Upper lobe of left lung (tissue), 4 donors: Measurements from ENCODE around the gene OR10A7.

Experiments used
- CTCF ChIP-seq, 6 experiments: fragments of 450-650 bp in 4 of 6; fragments of 200-600 bp in 2 of 6; sonication (generic) in 2 of 6; IDR thresholded peaks; one replicate each; pipeline ENCODE4 v1.5.1; 2016 to 2019; ENCODE audit warnings: antibody characterized with exemption in 6 of 6
- EP300 ChIP-seq, 4 donors: sonication (generic); formaldehyde crosslinking; IDR thresholded peaks; one replicate each; pipeline ENCODE4 v1.5.1; 2017; ENCODE audit warnings: antibody characterized with exemption in 4 of 4, control low read depth in 2 of 4
- POLR2A ChIP-seq, 4 donors: fragments of 450-650 bp; IDR thresholded peaks; one replicate each; pipeline ENCODE4 v1.5.1; 2016 to 2017; ENCODE audit warnings: antibody characterized with exemption in 4 of 4, mild to moderate bottlenecking in 2 of 4
- POLR2AphosphoS5 ChIP-seq, 2 donors: sonication (generic); formaldehyde crosslinking; IDR thresholded peaks; one replicate each; pipeline ENCODE4 v1.5.1; 2017; ENCODE audit warnings: antibody characterized with exemption in 2 of 2

- TF ChIP-seq CTCF (IDR thresholded peaks at IDR 0.05) (no peak), EP300 (IDR thresholded peaks at IDR 0.05) (no peak), POLR2A (IDR thresholded peaks at IDR 0.05) (no peak), POLR2AphosphoS5 (IDR thresholded peaks at IDR 0.05) (no peak)
Measured at GRCh38 chr12:55220725-55221124, at the start of gene OR10A7.
